ENCODE results near the gene HIVEP2. TPM values are rescaled to one million over a fixed set of nuclear protein-coding genes. Genes with fewer than 3 reads are reported as not detected.

Gene HIVEP2
- total RNA-seq, 1 experiment from 2014 or later: 10.3 TPM

GRCh38 chr6:142827991-142828390 is 117.0 kb downstream of the HIVEP2 start:
- POLR2A ChIA-PET: no interaction called here
- no peak overlapping the region for H3K4me3 ChIP-seq (ENCODE audit: low read depth in 2 of 2, low read length in 2 of 2)
- no peaks in the 10 kb centered on the region for H3K27me3 ChIP-seq (ENCODE audit: control insufficient read depth, insufficient read depth, low read length)
- TF ChIP-seq POLR2AphosphoS5 (IDR thresholded peaks at IDR 0.05; ENCODE audit: low read depth, low read length) (no peak), CTCF (IDR thresholded peaks at IDR 0.05) (no peak), TCF7L2 (IDR thresholded peaks at IDR 0.05; ENCODE audit: low read depth, low read length) (no peak), REST (IDR thresholded peaks at IDR 0.05; ENCODE audit: insufficient read depth in 1 of 2, low read depth in 2 of 2, low read length in 1 of 2) (no peak)
- intact Hi-C loops (cut with micrococcal nuclease; ENCODE audit: unreplicated experiment) (no loop called here), in situ Hi-C loops (cut with HindIII; ENCODE audit: low pct_unique_long_range_greater_than_20kb, low sequenced_read_pairs) (no loop called here)
- BruUV-seq (replicated peaks): no TSS peak
- no peaks in the 10 kb centered on the region for H3K9me3 ChIP-seq (ENCODE audit: control insufficient read depth, insufficient read depth, low read depth, low read length)
- CTCF ChIA-PET: no interaction called here
- no peak for ATAC-seq
- no peaks in the 10 kb centered on the region for H3K36me3 ChIP-seq (ENCODE audit: control insufficient read depth, insufficient read depth, low read length)
- no peak overlapping the region for H3K27ac ChIP-seq (ENCODE audit: low read length)
- H3K4me1 ChIP-seq (ENCODE audit: control insufficient read depth, insufficient read depth, low read length): no peaks in the 10 kb centered on the region; the same call in 1 of the 2 replicates
- DNase-seq (ENCODE audit: low read depth, low spot score): no peak

- H3K36me3 ChIP-seq (ENCODE audit: control insufficient read depth, insufficient read depth, low read length): no peaks in the 10 kb centered on the region
- ChIA-PET CTCF (no interaction called here), POLR2A (no interaction called here)
- intact Hi-C loops (cut with micrococcal nuclease; ENCODE audit: unreplicated experiment) (no loop called here), in situ Hi-C loops (cut with HindIII; ENCODE audit: low pct_unique_long_range_greater_than_20kb, low sequenced_read_pairs) (no loop called here)
- TF ChIP-seq TCF7L2 (IDR thresholded peaks at IDR 0.05; ENCODE audit: low read depth, low read length): no peak
- no peak overlapping the region for H3K27ac ChIP-seq (ENCODE audit: low read length)
- DNase-seq (ENCODE audit: low read depth, low spot score) (no peak), ATAC-seq (no peak)
- H3K4me1 ChIP-seq (ENCODE audit: control insufficient read depth, insufficient read depth, low read length): no peaks in the 10 kb centered on the region
- BruUV-seq (replicated peaks): no TSS peak
- H3K27me3 ChIP-seq (ENCODE audit: control insufficient read depth, insufficient read depth, low read length): no peaks in the 10 kb centered on the region
- no peak overlapping the region for H3K4me3 ChIP-seq (ENCODE audit: low read depth in 2 of 2, low read length in 2 of 2)
- no peaks in the 10 kb centered on the region for H3K9me3 ChIP-seq (ENCODE audit: control insufficient read depth, insufficient read depth, low read depth, low read length)
Measured at GRCh38 chr6:142827369-142827768, 117.6 kb downstream of the HIVEP2 start.

GRCh38 chr6:142825760-142826159 is 119.2 kb downstream of the HIVEP2 start:
- no peak for DNase-seq (ENCODE audit: low read depth, low spot score)
- POLR2A ChIA-PET: no interaction called here
- CTCF ChIA-PET: no interaction called here
- in situ Hi-C loops (cut with HindIII; ENCODE audit: low pct_unique_long_range_greater_than_20kb, low sequenced_read_pairs): no loop called here
- Histone ChIP-seq H3K9me3 (ENCODE audit: control insufficient read depth, insufficient read depth, low read depth, low read length) (no peaks in the 10 kb centered on the region), H3K27me3 (ENCODE audit: control insufficient read depth, insufficient read depth, low read length) (no peaks in the 10 kb centered on the region), H3K4me1 (ENCODE audit: control insufficient read depth, insufficient read depth, low read length) (peaks cover 4% of the 10 kb centered on the region; the same call in 1 of the 2 replicates), H3K27ac (ENCODE audit: low read length) (no peak overlapping the region), H3K4me3 (ENCODE audit: low read depth in 2 of 2, low read length in 2 of 2) (no peak overlapping the region), H3K36me3 (ENCODE audit: control insufficient read depth, insufficient read depth, low read length) (no peaks in the 10 kb centered on the region)
- ATAC-seq: no peak
- no peak for TF ChIP-seq CTCF (IDR thresholded peaks at IDR 0.05)
- TF ChIP-seq POLR2AphosphoS5 (IDR thresholded peaks at IDR 0.05; ENCODE audit: low read depth, low read length): no peak
- TF ChIP-seq SIN3A (IDR thresholded peaks at IDR 0.05; ENCODE audit: borderline replicate concordance, insufficient read depth, low read depth, low read length): no peak
- no peak for TF ChIP-seq REST (IDR thresholded peaks at IDR 0.05; ENCODE audit: insufficient read depth in 1 of 2, low read depth in 2 of 2, low read length in 1 of 2)
- TF ChIP-seq TCF7L2 (IDR thresholded peaks at IDR 0.05; ENCODE audit: low read depth, low read length): no peak
- no TSS peak for BruUV-seq (replicated peaks)
- intact Hi-C loops (cut with micrococcal nuclease; ENCODE audit: unreplicated experiment): no loop called here

All from Panc1 (cell line).